Thyroid gland (tissue), 4 donors: Measurements from ENCODE around the gene CIAO3. TPM values are rescaled to one million over a fixed set of nuclear protein-coding genes. Genes with fewer than 3 reads are reported as not detected.

Experiments
- DNase-seq, 2 donors: peaks; one replicate each; pipeline ENCODE4 v3.0.0-alpha.2; 2019
- H3K27ac ChIP-seq, 3 donors: fragments of 200-600 bp; sonication (generic); 1 replicate in 2 of 3; 2 replicates in 1 of 3; pipeline ENCODE4 v1.5.1; 2016 to 2019; ENCODE audit warnings: mild to moderate bottlenecking in 1 of 3, moderate library complexity in 1 of 3
- H3K27me3 ChIP-seq: fragments of 200-600 bp; sonication (generic); one replicate; pipeline ENCODE4 v1.5.1; 2019
- H3K36me3 ChIP-seq, 2 donors: fragments of 200-600 bp; sonication (generic); one replicate each; pipeline ENCODE4 v1.5.1; 2016 to 2019
- H3K4me1 ChIP-seq, 2 donors: fragments of 200-600 bp; sonication (generic); one replicate each; pipeline ENCODE4 v1.5.1; 2017 to 2019
- H3K4me3 ChIP-seq, 3 donors: fragments of 200-600 bp; sonication (generic); replicated peaks in 1 of 3; 1 replicate in 2 of 3; 2 replicates in 1 of 3; pipeline ENCODE4 v1.5.1; 2016; ENCODE audit warnings: mild to moderate bottlenecking in 1 of 3
- H3K9me3 ChIP-seq: fragments of 200-600 bp; sonication (generic); one replicate; pipeline ENCODE4 v1.5.1; 2017
- CTCF ChIP-seq, 6 experiments: fragments of 200-600 bp in 3 of 6; fragments of 450-650 bp in 3 of 6; sonication (generic) in 3 of 6; IDR thresholded peaks; one replicate each; pipeline ENCODE4 v1.5.1; 2016 to 2019; ENCODE audit warnings: antibody characterized with exemption in 6 of 6, mild to moderate bottlenecking in 2 of 6, inconsistent platforms in 1 of 6, moderate library complexity in 1 of 6
- POLR2A ChIP-seq, 2 donors: fragments of 450-650 bp; IDR thresholded peaks; one replicate each; pipeline ENCODE4 v1.6.1; 2017; ENCODE audit warnings: antibody characterized with exemption in 2 of 2, mild to moderate bottlenecking in 2 of 2, moderate library complexity in 1 of 2
- WGBS, 2 donors: methylation state at CpG; one replicate each; pipeline ENCODE4 v1.1.5; 2017; 5-methylcytosine and 5-hydroxymethylcytosine counted together
- intact Hi-C: fragments of 100-400 bp; cut with DNase I; formaldehyde crosslinking; loops from one replicate; pipeline ENCODE4 v1.15.1; 2023
- total RNA-seq, 4 donors: library from RNA; depleted of rRNA; stranded (reverse); fragments of >200 nt; gene quantifications; one replicate each; pipeline ENCODE4 v1.2.3, GENCODE V29; 2016

Gene CIAO3
- total RNA-seq, 4 donors from 2014 or later = 38.7 to 53.8 (median 44.6) TPM

DNA sequence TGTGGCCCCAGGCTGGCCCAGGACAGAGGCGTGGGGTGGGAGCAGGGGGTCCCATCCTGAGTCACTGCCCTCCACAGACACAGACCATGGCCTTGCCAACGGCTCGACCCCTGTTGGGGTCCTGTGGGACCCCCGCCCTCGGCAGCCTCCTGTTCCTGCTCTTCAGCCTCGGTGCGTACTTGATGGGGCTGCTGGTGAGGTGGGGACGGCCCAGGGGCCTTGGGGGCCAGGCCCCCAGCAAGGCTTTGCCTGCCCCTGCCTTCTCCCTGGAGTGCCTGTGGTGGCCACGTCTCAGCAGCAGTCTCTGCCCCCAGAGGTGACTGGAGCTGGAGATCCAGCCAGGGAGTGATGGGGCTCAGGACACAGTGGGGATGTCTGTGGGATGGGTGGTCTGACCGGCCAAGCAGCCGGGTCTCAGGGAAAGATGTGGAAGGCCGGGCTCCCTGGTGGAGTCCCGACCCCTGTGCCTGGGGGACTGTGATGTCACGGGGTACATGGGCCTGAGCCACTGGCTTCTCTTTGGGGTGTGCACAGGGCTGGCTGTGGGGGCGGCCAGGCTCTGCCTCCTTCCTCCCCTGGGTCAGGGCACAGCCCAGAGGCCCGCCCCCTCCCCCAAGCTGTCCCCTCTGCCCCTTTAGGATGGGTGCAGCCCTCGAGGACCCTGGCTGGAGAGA, 21.9 kb upstream of the CIAO3 start:
- Histone ChIP-seq H3K36me3 (no peaks in the 10 kb centered on the region), H3K4me1 (peaks cover 4 to 5% of the 10 kb centered on the region in 2 donors), H3K27ac (no peak overlapping the region), H3K9me3 (no peaks in the 10 kb centered on the region), H3K4me3 (no peak overlapping the region), H3K27me3 (no peaks in the 10 kb centered on the region)
- intact Hi-C loops = no loop called here
- no peak for DNase-seq
- 61 to 90% methylated on average over 2 to 6 of the region's 17 CpGs for WGBS, 2 donors
- no peak for TF ChIP-seq CTCF (IDR thresholded peaks at IDR 0.05)
- TF ChIP-seq POLR2A (IDR thresholded peaks at IDR 0.05) = no peak

DNA sequence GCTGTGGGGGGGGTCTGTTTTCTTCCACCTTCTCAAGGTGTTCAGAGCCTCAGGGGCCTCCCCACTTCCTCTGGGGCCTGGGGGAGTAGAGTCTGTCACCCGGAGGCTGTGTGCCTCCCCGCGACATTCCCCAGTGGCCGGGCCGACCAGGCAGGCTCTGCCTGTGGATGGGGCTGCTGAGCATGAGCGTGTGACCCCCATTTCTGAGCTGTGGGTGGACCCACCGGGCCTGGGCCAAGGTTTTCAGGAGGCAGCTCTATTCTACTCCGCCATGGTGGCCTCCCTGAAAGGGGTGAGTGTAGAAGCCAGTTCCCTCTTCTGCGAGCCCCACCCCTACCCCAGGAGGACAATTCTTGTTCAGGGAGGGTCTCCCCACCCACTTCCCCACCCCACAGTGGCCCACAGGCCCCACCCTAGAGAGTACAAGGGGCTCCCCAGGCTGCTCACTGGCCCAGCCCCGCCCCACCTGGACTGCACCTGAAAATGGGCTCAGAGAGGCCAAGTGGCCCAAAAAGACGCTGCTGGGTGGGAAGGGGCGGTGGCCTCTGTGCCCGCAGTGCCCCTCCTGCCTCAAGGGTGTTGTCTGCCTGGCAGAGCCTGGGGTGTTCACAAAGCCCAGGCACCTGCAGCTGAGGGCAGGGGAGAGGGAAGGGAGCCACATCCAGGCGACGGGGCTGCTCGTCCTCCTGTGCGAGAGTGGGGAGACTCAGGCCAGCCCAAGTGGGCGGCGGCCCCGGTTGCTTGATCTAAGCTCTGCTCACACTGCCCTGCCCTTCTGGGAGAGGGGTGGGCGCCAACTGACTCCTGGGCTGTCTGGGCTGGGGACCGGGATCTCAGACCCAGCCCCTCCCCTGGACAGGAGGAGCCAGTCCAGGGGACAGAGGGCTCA, 21.1 kb upstream of the CIAO3 start:
- 68 to 82% methylated on average over 11 to 14 of the region's 22 CpGs for WGBS, 2 donors

GRCh38 chr16:760545-761343, 19.9 kb upstream of the CIAO3 start, which contains the start of gene MSLN:
Gene MSLN (plus strand): TSS chr16:760734. CDS start chr16:762681, 1,947 bp downstream.
- H3K9me3 ChIP-seq = no peaks in the 10 kb centered on the region
- 86 to 88% methylated on average over 7 to 36 of the region's 37 CpGs for WGBS, 2 donors

More for the DNA sequence above, 21.1 kb upstream of the CIAO3 start:
- H3K27ac ChIP-seq = no peak overlapping the region
- no peaks in the 10 kb centered on the region for H3K36me3 ChIP-seq
- no peak for TF ChIP-seq CTCF (IDR thresholded peaks at IDR 0.05)
- DNase-seq = no peak
- H3K4me1 ChIP-seq = peaks cover 4 to 5% of the 10 kb centered on the region in 2 donors
- no peaks in the 10 kb centered on the region for H3K9me3 ChIP-seq
- H3K27me3 ChIP-seq = no peaks in the 10 kb centered on the region
- intact Hi-C loops = no loop called here
- H3K4me3 ChIP-seq = no peak overlapping the region

DNA sequence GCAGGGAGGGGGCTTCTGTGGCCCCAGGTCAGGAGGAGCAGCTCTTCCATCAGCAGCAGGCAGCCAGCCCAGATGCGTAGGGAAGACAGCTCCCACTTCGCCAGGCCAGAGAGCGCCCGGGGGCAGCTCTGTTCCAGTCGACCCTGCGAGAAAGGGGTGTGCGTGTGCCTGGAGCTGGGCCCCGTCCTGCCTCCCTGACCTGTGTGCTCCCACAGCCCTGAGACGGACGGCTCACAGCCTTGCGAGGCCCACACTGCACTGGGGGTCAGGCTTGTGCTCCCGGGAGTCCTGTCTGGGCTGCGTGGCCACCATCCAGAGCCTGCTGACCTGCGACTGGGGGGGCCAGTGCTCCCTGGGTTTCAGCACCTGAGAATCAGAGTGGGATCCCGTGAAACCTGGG, 19.3 kb upstream of the CIAO3 start:
- TF ChIP-seq CTCF (IDR thresholded peaks at IDR 0.05) (no peak), POLR2A (IDR thresholded peaks at IDR 0.05) (no peak)
- no peak overlapping the region for H3K27ac ChIP-seq

More at GRCh38 chr16:760545-761343, 19.9 kb upstream of the CIAO3 start, which contains the start of gene MSLN:
- Histone ChIP-seq H3K27ac (no peak within 1 kb of the TSS), H3K27me3 (no peaks in the 10 kb centered on the region), H3K4me3 (no peak within 1 kb of the TSS), H3K4me1 (peaks cover 4 to 5% of the 10 kb centered on the region in 2 donors), H3K36me3 (no peaks in the 10 kb centered on the region)
- intact Hi-C loops = no loop called here
- TF ChIP-seq CTCF (IDR thresholded peaks at IDR 0.05) = no peak
- no peak for TF ChIP-seq POLR2A (IDR thresholded peaks at IDR 0.05)
- DNase-seq = no peak

More for the DNA sequence above, 19.3 kb upstream of the CIAO3 start:
- H3K36me3 ChIP-seq = no peaks in the 10 kb centered on the region
- H3K4me3 ChIP-seq = no peak overlapping the region
- intact Hi-C loops = no loop called here
- no peaks in the 10 kb centered on the region for H3K27me3 ChIP-seq
- H3K4me1 ChIP-seq = peaks cover 4 to 5% of the 10 kb centered on the region in 2 donors
- no peak for DNase-seq
- 53 to 80% methylated on average over 1 to 15 of the region's 15 CpGs for WGBS, 2 donors
- H3K9me3 ChIP-seq = no peaks in the 10 kb centered on the region
